K562 (cell line): Measurements from ENCODE around the gene PHB1. TPM values are rescaled to one million over a fixed set of nuclear protein-coding genes. Genes with fewer than 3 reads are reported as not detected.
A peak's percentile ranks its signal among the peaks of the same experiment; 100 is the strongest.

ENCODE experiments used
- CXXC5 ChIP-seq: fragments of 250-450 bp; sonication (Bioruptor Pico); IDR thresholded peaks from 2 replicates; pipeline ENCODE4 v1.8.0; 2022; ENCODE audit warnings: inconsistent platforms, mild to moderate bottlenecking, moderate library complexity
- GMEB1 ChIP-seq: fragments of 250-450 bp; sonication (Bioruptor Pico); IDR thresholded peaks from 2 replicates; pipeline ENCODE4 v1.4.0; 2020; ENCODE audit warnings: mild to moderate bottlenecking
- HMGXB4 ChIP-seq: sonication (generic); formaldehyde crosslinking; IDR thresholded peaks from 2 replicates; pipeline ENCODE4 v1.8.1; 2023; ENCODE audit warnings: mild to moderate bottlenecking, missing genetic modification reagents
- NFE2 ChIP-seq: IDR thresholded peaks from 2 replicates; pipeline ENCODE4 v1.6.1; 2014; ENCODE audit warnings: antibody characterized with exemption, low read depth
- NONO ChIP-seq, 2 experiments: fragments of 200-400 bp in 1 of 2; fragments of 450-650 bp in 1 of 2; formaldehyde crosslinking in 1 of 2; IDR thresholded peaks; 2 replicates each; pipeline ENCODE4 v1.6.1; 2017; ENCODE audit warnings: low read depth in 2 of 2, mild to moderate bottlenecking in 2 of 2, moderate library complexity in 2 of 2, low read length in 1 of 2
- POLR2AphosphoS5 ChIP-seq: IDR thresholded peaks from 2 replicates; pipeline ENCODE4 v1.6.1; 2011; ENCODE audit warnings: mild to moderate bottlenecking, low read depth, low read length, moderate library complexity; ENCODE audit not compliant: control insufficient read depth, insufficient read depth
- RREB1 ChIP-seq: fragments of 250-450 bp; sonication (Bioruptor Pico); IDR thresholded peaks from 2 replicates; pipeline ENCODE4 v1.4.0; 2020
- SMAD4 ChIP-seq: fragments of 250-450 bp; sonication (Bioruptor Pico); conservative IDR thresholded peaks from 2 replicates; pipeline ENCODE4 v1.8.0; 2021; ENCODE audit warnings: inconsistent platforms, mild to moderate bottlenecking, moderate library complexity
- SUPT5H ChIP-seq: fragments of 450-650 bp; IDR thresholded peaks from 2 replicates; pipeline ENCODE4 v1.6.1; 2016
- ZNF436 ChIP-seq: fragments of 250-450, 450-650 bp; sonication (Bioruptor Pico); formaldehyde crosslinking; IDR thresholded peaks from 2 replicates; pipeline ENCODE4 v1.7.0; 2020; ENCODE audit warnings: mild to moderate bottlenecking
- polyA plus RNA-seq, 8 experiments: library from polyadenylated mRNA; depleted of rRNA in 4 of 8; stranded (reverse) in 5 of 8; unstranded in 3 of 8; fragments of >200 nt; fragmentation: Nextera tagmentation in 2 of 8; fragmentation: Illumina TruSeq in 1 of 8; extraction: Ambion mirVana in 2 of 8; extraction: Trizol in 1 of 8; gene quantifications; 2 replicates each; pipeline versions ENCODE4 v1.2.1 to v1.2.3, GENCODE V29; 2011 to 2014; ENCODE audit warnings: inconsistent platforms in 1 of 8, missing spikeins in 1 of 8
- total RNA-seq, 7 experiments: library from RNA; depleted of rRNA in 6 of 7; stranded (reverse); fragments of >200 nt in 6 of 7; fragmentation: Illumina TruSeq in 2 of 7; extraction: Trizol in 2 of 7; gene quantifications; 2 replicates each; pipeline versions ENCODE4 v1.2.1 to v1.2.3, GENCODE V29; 2011 to 2021; ENCODE audit warnings: low replicate concordance in 1 of 7
- TF ChIP-seq, protein P1 (sequence below): sonication (generic); formaldehyde crosslinking; IDR thresholded peaks from 2 replicates; pipeline ENCODE4 v1.8.0; 2022; ENCODE audit warnings: missing genetic modification reagents, mild to moderate bottlenecking, moderate library complexity, borderline replicate concordance
- TF ChIP-seq, protein P2 (sequence below): sonication (generic); formaldehyde crosslinking; IDR thresholded peaks from 2 replicates; pipeline ENCODE4 v1.9.0; 2022; ENCODE audit warnings: mild to moderate bottlenecking, missing genetic modification reagents
- TF ChIP-seq, protein P3 (sequence below), 2 experiments: fragments of 450-650 bp; conservative IDR thresholded peaks; 2 replicates each; pipeline ENCODE4 v1.6.1; 2017; ENCODE audit warnings: mild to moderate bottlenecking in 2 of 2, moderate library complexity in 2 of 2

Gene PHB1
- total and polyA plus RNA-seq, 9 of the 15 experiments (the other 6 are each of a cell fraction or from before 2014, with no cell fraction given): 191 to 818 (median 349) TPM

DNA sequence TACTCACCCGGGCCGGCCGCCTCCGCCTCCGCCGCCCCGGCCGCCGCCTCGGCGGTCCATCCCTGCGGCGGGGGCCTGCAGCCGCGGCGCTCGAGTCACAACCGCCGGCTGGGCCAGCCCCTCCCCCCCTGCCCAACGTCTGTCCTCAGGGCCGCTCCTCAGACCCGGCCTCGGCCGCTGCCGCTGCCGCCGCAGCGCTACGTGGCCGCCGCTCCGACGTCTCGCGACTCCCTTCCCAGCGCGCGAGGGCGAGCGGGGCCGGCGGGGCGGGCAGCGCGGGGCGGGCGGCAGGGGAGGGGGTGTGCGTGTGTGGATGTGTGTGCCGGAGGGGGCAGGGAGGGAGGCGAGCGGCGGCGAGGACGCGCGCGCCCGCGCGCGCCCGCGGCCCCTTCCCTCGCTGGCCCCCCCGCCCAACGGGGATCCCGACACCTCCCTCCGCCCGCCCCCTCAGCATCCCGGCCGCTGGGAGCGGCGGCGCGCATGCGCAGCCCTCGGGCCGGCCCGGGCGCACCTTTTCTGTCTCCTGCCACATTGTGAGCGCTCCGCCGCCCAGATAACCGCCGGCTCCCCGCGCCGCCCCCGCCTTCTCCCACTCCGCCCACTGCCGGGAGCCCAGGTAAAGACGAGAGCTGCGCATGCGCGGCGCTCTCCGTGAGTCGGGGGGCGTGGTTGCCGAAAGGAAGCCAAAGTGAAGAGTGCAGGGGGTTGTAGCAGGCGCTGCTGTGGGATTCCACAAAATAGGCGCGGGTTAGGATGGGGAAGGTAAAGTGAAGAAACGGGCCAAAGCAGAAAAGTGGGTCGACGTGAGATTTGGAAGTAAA is 52.6 kb downstream of the PHB1 start, which contains the start of gene ZNF652 (continued):
- TF ChIP-seq GMEB1 (CRISPR knock-in tag): peak; percentile 34; the same call in 1 of the 2 replicates
- peak; percentile 31; the same call in 1 of the 2 replicates for TF ChIP-seq RREB1
- no peak for TF ChIP-seq ZNF436 (CRISPR knock-in tag)
- TF ChIP-seq SMAD4: peak; percentile 10
- TF ChIP-seq, protein P1, sequence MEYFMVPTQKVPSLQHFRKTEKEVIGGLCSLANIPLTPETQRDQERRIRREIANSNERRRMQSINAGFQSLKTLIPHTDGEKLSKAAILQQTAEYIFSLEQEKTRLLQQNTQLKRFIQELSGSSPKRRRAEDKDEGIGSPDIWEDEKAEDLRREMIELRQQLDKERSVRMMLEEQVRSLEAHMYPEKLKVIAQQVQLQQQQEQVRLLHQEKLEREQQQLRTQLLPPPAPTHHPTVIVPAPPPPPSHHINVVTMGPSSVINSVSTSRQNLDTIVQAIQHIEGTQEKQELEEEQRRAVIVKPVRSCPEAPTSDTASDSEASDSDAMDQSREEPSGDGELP (CRISPR knock-in tag): peak; percentile 68
- peak in 1 of 2 experiments; percentile 80; a peak in 3 of 4 replicates for TF ChIP-seq NONO (IDR thresholded peaks at IDR 0.05; ENCODE audit: low read depth in 2 of 2, low read length in 1 of 2)
- TF ChIP-seq POLR2AphosphoS5: peak; percentile 19; the same call in 1 of the 2 replicates
- peak; percentile 56 for TF ChIP-seq SUPT5H
- TF ChIP-seq CXXC5 (CRISPR knock-in tag): peak; percentile 69
- no peak for TF ChIP-seq HMGXB4 (CRISPR knock-in tag)
- TF ChIP-seq, protein P2, sequence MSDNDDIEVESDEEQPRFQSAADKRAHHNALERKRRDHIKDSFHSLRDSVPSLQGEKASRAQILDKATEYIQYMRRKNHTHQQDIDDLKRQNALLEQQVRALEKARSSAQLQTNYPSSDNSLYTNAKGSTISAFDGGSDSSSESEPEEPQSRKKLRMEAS (CRISPR knock-in tag): peak; percentile 55; the same call in 1 of the 2 replicates
- TF ChIP-seq NFE2: 0 out of 2 replicates have a peak, but pooled peaks have one; percentile 9
- TF ChIP-seq, protein P3, sequence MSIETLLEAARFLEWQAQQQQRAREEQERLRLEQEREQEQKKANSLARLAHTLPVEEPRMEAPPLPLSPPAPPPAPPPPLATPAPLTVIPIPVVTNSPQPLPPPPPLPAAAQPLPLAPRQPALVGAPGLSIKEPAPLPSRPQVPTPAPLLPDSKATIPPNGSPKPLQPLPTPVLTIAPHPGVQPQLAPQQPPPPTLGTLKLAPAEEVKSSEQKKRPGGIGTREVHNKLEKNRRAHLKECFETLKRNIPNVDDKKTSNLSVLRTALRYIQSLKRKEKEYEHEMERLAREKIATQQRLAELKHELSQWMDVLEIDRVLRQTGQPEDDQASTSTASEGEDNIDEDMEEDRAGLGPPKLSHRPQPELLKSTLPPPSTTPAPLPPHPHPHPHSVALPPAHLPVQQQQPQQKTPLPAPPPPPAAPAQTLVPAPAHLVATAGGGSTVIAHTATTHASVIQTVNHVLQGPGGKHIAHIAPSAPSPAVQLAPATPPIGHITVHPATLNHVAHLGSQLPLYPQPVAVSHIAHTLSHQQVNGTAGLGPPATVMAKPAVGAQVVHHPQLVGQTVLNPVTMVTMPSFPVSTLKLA (conservative IDR thresholded peaks at IDR 0.05): peak in 1 of 2 experiments; percentile 65; a peak in 2 of 4 replicates
